Measurements from ENCODE around the gene ARMH1. TPM values are rescaled to one million over a fixed set of nuclear protein-coding genes. Genes with fewer than 3 reads are reported as not detected.

Gene ARMH1
- total RNA-seq, 1 experiment from 2014 or later = not detected

- in situ Hi-C loops (cut with HindIII; ENCODE audit: low pct_unique_long_range_greater_than_20kb, low sequenced_read_pairs) = no loop called here
- no peak for DNase-seq (ENCODE audit: low read depth)
Measured at GRCh38 chr1:44642925-44643324, 31.6 kb upstream of the ARMH1 start.

- no peak for DNase-seq (ENCODE audit: low read depth)
- in situ Hi-C loops (cut with HindIII; ENCODE audit: low pct_unique_long_range_greater_than_20kb, low sequenced_read_pairs) = no loop called here
Measured at GRCh38 chr1:44643721-44644334, 30.7 kb upstream of the ARMH1 start.

GRCh38 chr1:44644806-44645205 lies 29.7 kb upstream of the ARMH1 start:
- no peak for DNase-seq (ENCODE audit: low read depth)
- in situ Hi-C loops (cut with HindIII; ENCODE audit: low pct_unique_long_range_greater_than_20kb, low sequenced_read_pairs) = no loop called here

- DNase-seq (ENCODE audit: low read depth) = no peak
- in situ Hi-C loops (cut with HindIII; ENCODE audit: low pct_unique_long_range_greater_than_20kb, low sequenced_read_pairs) = no loop called here
Measured at GRCh38 chr1:44645476-44646244, 28.9 kb upstream of the ARMH1 start.

- in situ Hi-C loops (cut with HindIII; ENCODE audit: low pct_unique_long_range_greater_than_20kb, low sequenced_read_pairs) = no loop called here
- no peak for DNase-seq (ENCODE audit: low read depth)
Measured at GRCh38 chr1:44646261-44647110, 28.0 kb upstream of the ARMH1 start.

- in situ Hi-C loops (cut with HindIII; ENCODE audit: low pct_unique_long_range_greater_than_20kb, low sequenced_read_pairs) = no loop called here
Measured at GRCh38 chr1:44647896-44648295, 26.6 kb upstream of the ARMH1 start.

GRCh38 chr1:44648529-44649250 lies 25.8 kb upstream of the ARMH1 start:
- in situ Hi-C loops (cut with HindIII; ENCODE audit: low pct_unique_long_range_greater_than_20kb, low sequenced_read_pairs) = no loop called here
- DNase-seq (ENCODE audit: low read depth) = no peak

More at GRCh38 chr1:44647896-44648295, 26.6 kb upstream of the ARMH1 start:
- no peak for DNase-seq (ENCODE audit: low read depth)

GRCh38 chr1:44649788-44650158 lies 24.7 kb upstream of the ARMH1 start:
- in situ Hi-C loops (cut with HindIII; ENCODE audit: low pct_unique_long_range_greater_than_20kb, low sequenced_read_pairs) = no loop called here
- no peak for DNase-seq (ENCODE audit: low read depth)

GRCh38 chr1:44650159-44650831 lies 24.2 kb upstream of the ARMH1 start:
- DNase-seq (ENCODE audit: low read depth) = no peak
- in situ Hi-C loops (cut with HindIII; ENCODE audit: low pct_unique_long_range_greater_than_20kb, low sequenced_read_pairs) = no loop called here

GRCh38 chr1:44651069-44651468 lies 23.4 kb upstream of the ARMH1 start:
- in situ Hi-C loops (cut with HindIII; ENCODE audit: low pct_unique_long_range_greater_than_20kb, low sequenced_read_pairs) = no loop called here
- DNase-seq (ENCODE audit: low read depth) = no peak

- DNase-seq (ENCODE audit: low read depth) = peak; percentile 39
- in situ Hi-C loops (cut with HindIII; ENCODE audit: low pct_unique_long_range_greater_than_20kb, low sequenced_read_pairs) = no loop called here
Measured at GRCh38 chr1:44652445-44653106, 21.9 kb upstream of the ARMH1 start.

- no peak for DNase-seq (ENCODE audit: low read depth)
- in situ Hi-C loops (cut with HindIII; ENCODE audit: low pct_unique_long_range_greater_than_20kb, low sequenced_read_pairs) = no loop called here
Measured at GRCh38 chr1:44653107-44653964, 21.2 kb upstream of the ARMH1 start.

GRCh38 chr1:44654621-44655187 lies 19.8 kb upstream of the ARMH1 start:
- in situ Hi-C loops (cut with HindIII; ENCODE audit: low pct_unique_long_range_greater_than_20kb, low sequenced_read_pairs) = no loop called here

GRCh38 chr1:44655609-44656008 lies 18.9 kb upstream of the ARMH1 start:
- in situ Hi-C loops (cut with HindIII; ENCODE audit: low pct_unique_long_range_greater_than_20kb, low sequenced_read_pairs) = no loop called here
- no peak for DNase-seq (ENCODE audit: low read depth)

More at GRCh38 chr1:44654621-44655187, 19.8 kb upstream of the ARMH1 start:
- no peak for DNase-seq (ENCODE audit: low read depth)

- DNase-seq (ENCODE audit: low read depth) = no peak
- in situ Hi-C loops (cut with HindIII; ENCODE audit: low pct_unique_long_range_greater_than_20kb, low sequenced_read_pairs) = no loop called here
Measured at GRCh38 chr1:44659566-44659965, 14.9 kb upstream of the ARMH1 start.

GRCh38 chr1:44660176-44660575 lies 14.3 kb upstream of the ARMH1 start:
- in situ Hi-C loops (cut with HindIII; ENCODE audit: low pct_unique_long_range_greater_than_20kb, low sequenced_read_pairs) = no loop called here
- no peak for DNase-seq (ENCODE audit: low read depth)
